IPS-NIHi11 (cell line): ENCODE data around the gene OTOP1.
A peak's percentile ranks its signal among the peaks of the same experiment; 100 is the strongest.
"Not testable (repeated sequence)": the region's sequence is repeated elsewhere in the genome, so short reads cannot be mapped to it uniquely, and the experiment has no call there.

Experiments used
- DNase-seq: peaks from one replicate; pipeline ENCODE4 v3.0.0; 2012; ENCODE audit warnings: mixed read lengths, low spot score

OTOP1 gene, protein sequence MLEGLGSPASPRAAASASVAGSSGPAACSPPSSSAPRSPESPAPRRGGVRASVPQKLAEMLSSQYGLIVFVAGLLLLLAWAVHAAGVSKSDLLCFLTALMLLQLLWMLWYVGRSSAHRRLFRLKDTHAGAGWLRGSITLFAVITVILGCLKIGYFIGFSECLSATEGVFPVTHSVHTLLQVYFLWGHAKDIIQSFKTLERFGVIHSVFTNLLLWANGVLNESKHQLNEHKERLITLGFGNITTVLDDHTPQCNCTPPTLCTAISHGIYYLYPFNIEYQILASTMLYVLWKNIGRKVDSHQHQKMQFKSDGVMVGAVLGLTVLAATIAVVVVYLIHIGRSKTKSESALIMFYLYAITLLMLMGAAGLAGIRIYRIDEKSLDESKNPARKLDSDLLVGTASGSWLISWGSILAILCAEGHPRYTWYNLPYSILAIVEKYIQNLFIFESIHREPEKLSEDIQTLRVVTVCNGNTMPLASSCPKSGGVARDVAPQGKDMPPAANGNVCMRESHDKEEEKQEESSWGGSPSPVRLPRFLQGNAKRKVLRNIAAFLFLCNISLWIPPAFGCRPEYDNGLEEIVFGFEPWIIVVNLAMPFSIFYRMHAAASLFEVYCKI

DNA sequence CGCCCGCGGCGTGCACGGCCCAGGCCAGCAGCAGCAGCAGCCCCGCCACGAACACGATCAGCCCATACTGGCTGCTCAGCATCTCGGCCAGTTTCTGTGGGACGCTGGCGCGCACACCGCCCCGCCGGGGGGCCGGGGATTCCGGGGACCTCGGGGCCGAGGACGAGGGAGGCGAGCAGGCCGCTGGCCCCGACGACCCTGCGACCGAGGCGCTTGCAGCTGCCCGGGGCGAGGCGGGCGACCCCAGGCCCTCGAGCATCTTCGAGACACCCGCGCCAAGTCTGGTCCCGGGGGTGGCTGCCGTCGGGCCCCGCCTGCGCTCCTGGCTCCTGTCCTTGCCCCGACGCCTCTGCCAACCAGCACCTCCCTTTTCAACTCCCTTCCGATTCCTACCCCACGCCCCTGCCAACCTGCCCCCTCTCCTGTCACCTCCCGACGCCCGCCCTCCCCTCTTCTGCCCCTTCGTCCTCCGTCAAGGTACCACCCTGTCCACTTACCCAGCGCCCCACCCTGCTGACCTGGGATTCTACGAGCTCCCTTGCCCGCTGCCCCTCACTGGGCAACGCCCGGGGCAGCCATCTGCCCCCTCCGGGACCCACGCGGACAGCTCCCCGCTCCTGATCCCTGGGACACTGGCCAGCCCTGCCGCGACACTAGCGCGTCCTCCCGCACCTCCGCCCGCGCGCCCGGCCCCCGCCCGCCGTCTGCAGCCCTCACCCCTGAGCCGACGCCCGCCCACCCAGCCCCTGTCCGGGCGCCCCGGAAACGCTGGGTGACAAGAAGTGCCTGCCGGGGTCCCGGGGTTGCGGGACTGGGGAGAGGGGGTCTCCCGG is at the start of gene OTOP1:
TSS of gene OTOP1 (minus strand) at position 324 of the 833 bp plus-strand sequence. CDS start at position 259, 65 bp downstream.
- peak; percentile 41 for DNase-seq

DNA sequence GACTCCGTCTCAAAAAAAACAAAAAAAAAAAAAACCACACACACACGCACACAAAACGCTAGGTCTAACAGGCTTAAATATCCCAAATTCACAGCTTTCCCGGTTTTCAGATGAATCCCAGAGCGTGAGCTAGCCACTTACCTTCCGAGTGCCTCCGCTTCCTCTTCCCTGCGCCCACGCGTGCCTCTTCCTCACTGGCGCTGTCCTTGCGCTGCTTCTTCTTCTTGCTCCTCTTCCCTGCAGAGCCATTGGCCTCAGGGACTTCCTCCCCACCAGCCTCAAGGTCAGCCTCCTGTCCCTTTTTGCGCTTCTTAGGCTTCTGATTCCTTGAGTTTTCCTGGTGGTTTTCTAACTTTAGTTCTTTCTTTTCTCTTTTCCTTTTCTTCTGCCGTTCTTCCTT is 47.5 kb upstream of the OTOP1 start:
- no peak for DNase-seq

DNA sequence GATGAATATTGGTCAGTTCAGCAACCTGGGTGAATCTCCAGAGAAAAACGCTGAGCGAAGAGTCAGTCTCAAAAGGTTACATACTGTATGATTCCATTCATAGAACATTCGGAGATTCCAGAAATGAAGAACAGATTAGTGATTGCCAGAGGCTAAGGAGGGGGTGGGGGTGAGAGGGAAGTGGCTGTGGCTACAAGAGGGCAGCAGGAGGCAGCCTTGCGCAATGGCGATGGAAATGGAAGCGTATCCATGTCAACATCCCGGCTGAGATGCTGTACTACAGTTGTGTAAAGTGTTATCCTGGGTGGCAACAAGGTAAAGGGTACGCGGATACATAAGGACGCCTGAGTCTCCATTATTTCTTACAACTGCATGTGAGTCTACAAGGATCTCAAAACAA is 45.2 kb upstream of the OTOP1 start:
- DNase-seq: no peak

DNA sequence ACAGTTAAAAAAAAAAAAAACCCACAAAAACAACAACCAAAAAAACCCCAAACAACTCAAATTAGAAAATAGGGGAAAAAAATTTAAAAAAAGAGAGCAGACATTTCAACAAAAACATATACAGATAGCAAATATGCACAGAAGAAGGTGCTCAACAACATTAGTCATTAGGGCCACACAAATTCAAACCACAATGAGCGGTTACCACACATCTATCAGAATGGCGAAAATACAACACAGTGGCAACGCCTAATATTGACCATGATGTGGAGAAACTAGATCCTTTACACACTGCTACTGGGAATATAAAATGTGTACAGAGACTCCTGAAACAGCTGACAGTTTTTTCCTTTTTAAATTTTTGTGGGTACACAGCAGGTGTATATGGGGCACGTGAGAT is 43.8 kb upstream of the OTOP1 start:
- DNase-seq: no peak

DNA sequence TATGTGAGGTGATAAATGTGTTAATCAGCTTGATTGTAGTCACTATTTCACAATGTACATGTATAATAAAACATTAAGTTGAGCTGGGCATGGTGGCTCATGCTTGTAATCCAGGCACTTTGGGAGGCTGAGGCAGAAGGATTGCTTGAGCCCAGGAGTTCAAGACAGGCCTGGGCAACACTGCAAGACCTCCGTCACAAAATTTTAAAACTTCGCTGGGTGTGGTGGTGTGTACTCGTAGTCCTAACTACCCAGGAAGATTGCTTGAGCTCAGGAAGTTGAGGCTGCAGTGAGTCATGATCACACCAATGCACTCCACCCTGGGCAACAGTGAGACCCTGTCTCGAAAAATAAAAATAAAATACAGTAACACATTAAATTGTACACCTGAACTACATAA is 43.1 kb upstream of the OTOP1 start:
- DNase-seq: no peak

DNA sequence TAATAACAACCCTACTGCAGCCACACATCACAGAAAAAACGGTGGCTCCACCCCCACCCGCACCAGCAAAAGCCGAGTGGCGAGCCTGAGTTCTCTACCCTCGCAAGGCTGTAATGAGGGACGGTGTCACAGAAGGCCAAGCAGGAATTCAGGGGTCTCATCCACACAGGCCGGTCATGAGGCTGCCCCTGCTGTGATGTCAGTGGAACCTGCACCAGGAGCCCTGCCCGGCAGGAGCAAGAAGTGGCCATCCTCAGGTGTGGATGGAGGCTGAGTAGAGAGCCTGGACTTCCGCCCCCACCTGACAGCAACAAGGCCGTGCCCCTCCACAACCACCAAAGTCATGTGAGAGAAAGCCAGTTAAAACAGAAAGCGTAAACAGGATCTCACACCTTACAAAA is 42.6 kb upstream of the OTOP1 start:
- DNase-seq: no peak

DNA sequence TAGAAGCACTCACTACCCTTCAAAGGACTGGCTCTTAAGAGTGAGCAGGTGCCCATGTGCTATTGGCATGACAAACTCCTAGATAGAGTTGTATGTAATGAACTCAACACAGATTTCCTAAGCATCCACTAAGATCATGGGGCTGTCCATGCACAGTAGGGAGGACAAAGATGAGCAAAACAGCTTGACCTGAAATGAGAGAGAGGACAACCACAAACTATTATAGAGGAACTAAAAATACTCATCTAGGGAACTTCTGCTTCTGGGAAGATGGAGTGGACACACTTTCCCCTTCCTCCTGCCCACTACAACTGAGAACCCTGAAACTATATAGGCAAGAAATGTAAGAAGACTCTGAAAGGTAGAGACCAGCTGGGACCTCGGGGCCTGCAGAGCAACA is 42.0 kb upstream of the OTOP1 start:
- no peak for DNase-seq

DNA sequence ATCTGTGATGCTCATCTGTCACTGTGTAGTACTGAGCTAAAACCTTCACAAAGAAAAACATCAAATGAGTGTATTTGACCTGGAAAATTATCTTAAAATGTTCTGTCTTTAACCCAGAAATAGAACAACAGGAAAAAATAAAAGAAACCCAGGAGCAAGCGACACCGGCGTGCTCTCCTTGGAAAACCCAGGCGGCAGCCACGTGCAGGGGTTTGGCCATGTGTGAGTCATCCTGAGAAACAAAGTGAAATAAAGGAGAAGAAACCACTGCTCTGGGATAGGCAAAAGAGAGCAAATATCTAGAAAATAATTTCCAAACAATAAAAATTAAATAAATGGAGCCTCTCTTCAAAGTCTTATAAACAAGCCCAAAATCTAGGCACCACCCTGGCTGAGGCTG is 41.3 kb upstream of the OTOP1 start:
- no peak for DNase-seq

DNA sequence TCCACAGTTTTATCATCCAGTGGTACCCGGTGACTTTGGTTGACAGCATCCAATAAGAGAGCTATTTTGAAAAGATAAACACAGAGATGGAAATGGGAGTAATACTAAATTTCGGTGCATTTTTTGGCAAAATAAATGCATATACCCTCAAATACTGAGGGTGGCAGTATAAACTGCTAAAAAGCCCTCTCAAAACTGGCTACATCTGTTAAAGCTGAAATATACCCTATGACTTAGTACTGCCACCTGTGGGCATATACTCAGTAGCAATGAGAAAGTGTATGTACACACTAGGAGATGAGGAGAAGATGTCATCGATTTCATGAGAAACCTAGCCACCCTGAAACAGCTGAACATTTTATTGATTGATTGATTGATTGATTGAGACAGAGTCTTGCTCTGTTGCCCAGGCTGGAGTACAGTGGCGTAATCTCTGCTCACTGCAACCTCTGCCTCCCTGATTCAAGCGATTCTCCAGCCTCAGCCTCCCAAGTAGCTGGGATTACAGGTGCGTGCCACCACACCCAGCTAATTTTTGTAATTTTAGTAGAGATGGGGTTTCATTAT is 33.5 kb upstream of the OTOP1 start:
- peak; percentile 52 for DNase-seq

DNA sequence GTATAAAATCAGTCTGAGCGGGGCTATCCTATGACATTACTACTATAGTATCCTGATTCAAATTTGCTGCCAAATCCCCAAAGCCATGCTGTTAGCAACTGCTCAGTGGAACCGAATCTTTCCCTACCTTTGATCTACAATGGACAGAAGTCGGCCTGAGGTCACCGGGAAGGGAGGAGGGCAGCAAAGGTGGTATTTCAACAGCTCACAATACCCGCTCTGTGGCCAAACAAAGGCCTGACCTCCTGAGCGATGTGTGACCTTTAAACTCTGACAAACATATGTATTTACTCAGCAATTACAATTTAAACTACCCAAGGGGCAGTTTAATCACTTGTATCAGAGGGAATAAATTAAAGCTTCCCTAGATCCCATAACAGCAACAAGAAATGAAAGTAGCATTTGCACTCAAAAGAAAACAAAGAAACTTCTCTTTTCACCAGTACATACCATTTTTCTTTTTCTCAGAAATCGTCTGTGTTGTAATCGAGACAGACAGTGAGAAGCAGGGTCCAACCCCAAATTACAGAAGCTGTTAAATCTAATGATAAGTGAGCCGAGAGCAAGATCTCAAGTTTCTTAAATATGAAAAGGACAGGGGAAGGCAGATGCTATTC is 32.9 kb upstream of the OTOP1 start:
- DNase-seq: peak; percentile 41

DNA sequence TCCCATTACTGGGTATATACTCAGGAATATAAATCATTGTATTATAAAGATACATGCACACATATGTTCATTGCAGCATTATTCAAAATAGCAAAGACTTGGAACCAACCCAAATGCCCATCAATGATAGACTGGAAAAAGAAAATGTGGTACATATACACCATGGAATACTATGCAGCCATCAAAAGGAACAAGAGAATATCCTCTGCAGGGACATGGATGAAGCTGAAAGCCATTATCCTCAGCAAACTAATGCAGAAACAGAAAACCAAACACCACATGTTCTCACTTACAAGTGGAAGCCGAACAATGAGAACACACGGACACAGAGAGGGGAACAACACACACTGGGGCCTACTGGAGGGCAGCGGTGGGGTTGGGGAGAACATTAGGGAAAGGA is 31.0 kb upstream of the OTOP1 start:
- not testable (repeated sequence) for DNase-seq

DNA sequence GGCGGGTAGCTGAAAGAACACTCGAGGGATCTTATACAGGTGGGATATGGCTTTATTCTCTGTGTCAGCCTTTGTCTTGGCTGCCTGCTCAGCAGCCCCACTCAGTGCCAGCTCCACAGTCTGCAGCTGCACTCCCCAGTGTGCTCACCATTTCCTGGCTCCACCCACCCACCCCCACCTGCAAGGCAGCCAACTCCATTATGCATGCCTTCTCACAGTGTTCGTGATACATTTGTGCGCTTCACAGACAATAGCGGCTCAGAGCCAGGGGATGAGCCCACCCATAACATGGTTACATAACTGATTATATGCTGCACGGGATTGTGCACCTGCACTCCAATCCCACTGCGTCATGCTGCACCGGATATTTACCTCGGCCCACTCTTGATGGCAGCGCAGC is 30.1 kb upstream of the OTOP1 start:
- DNase-seq: peak; percentile 33

DNA sequence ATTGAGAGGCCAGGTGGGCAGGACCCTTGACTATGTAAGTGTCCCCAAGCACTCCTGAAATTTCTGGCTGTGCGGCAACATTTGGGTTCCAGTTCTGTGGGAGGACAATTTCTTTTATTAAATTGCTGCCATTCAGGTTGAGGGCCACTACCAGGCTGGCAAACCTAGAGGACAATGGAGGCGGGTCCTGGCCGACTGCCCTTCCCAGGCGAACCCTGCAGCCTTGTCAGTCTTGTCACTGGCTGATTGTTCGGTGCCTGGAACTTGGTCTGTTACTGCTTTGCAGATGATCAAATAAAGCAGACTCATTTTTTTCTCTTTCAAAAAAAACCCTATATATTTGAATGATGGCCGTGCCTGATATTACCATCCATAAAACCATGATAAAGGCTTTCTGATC is 27.9 kb upstream of the OTOP1 start:
- DNase-seq: no peak

DNA sequence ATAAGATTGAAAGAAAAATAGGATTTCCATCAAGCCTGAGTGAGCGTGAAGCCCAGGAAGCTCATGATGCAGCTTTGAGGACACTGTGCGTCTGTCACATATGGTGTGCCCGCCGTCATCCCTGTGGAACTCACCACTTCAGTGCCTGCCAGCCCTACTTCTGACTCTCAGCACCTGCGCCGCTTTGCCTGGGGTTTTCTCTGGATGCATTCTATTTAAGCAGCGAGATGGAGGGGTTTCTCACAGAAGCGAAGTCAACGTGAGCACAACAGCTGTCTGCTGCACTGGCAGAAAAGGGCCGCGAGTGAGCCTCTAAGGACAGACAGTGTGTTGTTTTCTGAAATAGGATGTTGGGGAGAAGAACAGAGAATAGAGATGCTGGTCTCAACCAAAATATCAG is 27.5 kb upstream of the OTOP1 start:
- no peak for DNase-seq

DNA sequence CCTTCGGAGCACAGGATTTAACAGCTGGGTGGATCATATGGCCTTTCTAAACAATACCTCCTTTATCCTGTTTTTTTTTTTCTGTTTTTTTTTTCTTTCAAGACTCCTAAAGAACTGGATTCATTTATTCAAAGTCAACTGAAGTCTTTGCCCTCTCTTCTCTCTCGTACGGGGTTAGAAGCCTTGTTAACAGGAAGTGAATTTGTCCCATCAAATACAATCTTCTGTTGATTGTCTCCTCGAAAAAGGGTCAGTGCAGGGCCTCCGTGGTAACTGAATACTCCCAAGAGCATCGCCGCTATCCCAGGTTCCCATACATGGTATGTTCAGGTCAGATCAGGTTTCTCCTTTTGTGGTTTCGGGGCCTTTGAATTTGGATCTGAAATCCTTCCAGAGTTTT is 23.1 kb upstream of the OTOP1 start:
- DNase-seq: no peak

DNA sequence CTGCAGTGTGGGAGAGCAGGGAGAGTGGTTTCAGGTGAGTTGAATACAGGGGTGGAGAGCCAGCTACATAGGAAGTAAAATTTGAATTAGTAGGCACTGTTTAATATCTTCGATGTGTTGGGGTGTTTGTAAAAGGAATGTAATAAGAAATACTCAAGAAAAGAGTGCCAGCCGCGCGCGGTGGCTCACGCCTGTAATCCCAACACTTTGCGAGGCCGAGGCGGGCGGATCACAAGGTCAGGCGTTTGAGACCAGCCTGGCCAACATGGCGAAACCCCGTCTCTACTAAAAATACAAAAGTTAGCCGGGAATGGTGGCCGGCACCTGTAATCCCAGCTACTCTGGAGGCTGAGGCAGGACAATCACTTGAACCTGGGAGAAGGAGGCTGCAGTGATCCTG is 22.6 kb upstream of the OTOP1 start:
- not testable (repeated sequence) for DNase-seq

DNA sequence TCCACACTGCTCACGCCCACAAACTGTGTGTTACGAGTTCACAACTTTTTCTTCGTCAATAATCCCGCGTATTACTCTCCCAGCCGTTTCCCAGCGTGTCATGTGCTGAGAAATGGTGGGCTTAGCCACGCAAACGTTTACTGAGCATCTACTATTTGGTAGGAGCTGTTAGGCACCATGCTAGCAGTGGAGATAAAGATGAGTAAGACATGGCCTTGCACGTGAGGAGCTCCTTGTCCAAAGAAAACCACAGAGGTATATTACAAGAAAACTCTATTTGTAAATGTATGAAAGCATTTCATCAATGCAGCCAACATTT is 22.1 kb upstream of the OTOP1 start:
- DNase-seq: no peak

DNA sequence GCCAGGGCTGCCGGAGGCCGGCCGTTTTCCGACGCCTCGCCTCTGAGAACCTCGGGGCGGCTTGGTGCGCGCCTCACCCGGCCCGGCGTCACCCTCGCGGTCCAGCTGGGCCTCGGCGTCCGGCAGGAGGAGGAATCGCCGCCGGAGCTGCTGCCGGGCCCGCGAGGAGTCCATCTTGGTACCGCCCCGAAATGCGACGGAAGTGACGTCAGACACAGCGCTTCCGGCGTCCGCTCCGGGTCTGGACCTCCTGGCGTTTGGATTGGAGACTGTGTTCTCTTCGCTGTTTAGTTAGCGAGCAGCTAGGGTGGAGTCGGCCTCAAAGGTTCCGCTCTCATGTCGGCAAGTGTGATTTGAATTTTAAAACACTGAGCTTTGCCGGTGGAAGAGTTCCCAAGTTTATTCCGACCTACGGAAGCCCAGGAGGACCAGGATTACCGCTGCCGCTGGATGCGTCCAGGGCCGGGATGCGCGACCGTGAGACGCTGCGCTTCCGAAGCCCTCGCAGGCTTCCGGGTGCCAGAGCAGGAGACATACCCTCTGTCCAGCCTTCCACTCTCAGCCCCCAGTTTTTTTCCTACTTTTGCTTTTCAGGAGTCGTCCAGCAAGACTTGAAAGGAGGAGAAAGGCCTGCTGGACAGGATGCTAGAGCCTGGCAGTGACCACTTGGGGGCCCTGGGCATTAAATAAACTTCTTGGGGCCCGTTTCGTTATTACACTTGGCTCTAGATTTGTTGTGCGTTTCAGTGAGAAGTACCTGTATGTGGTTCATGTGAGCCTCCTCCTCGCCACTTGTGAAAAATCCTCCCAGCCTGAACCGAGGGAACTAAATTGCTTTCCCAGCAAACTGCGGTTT is 21.5 kb upstream of the OTOP1 start, which contains the start of gene TMEM128:
TSS of gene TMEM128 (minus strand) at position 195 of the 856 bp plus-strand sequence. CDS start at position 174, 21 bp downstream.
- peak; percentile 98 for DNase-seq

DNA sequence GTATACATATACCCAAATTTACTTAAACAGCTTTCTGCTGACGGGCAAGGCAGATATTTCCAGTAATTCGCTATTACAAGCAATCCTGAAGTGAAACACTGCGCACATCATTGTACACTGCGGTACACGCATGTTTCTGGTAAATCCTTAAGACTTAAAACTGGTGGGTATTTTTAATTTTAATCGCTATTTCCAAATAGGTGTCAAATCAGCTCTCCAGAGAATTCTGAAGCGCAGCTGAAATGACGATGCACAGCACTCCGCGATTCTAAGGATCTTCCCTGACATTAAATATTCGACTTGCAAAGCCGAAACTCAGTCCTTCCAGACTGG is 20.9 kb upstream of the OTOP1 start:
- DNase-seq: no peak

DNA sequence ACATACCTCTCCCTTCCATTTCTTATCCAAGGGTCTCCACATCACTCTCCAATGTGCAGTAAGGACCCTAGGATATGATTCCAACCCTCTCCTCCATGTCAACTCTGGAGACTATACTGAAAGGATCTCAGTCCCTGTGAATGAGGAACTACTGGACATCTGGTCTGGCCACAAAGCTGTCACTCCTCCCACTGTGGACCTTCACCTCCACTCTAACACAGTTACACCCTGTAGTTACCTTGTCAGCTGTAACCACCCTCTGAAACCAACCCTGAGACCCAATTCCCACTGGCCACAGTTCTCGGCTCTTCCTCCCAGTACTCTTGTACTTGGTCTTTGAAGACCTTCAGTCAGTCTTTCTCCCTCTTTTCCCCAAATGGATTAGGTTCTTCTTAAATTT is 18.4 kb upstream of the OTOP1 start:
- no peak for DNase-seq

DNA sequence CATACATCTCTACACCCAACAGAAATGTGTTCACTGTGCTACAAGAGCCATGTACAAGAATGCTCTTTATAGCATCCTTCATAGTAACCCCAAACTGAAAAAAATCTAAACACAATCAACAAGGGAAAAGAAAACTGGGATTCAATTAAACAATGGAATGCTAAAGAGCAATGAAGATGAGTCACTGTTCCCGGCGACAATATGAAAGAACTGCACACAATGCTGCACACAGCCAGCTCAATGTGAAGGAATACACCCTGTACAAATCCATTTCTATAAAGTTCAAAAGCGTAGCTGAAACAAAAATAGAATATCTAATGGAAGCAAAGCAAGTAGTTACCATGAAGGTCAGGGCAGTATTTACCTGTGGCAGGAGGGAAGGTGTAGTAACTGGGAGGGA is 12.8 kb upstream of the OTOP1 start:
- not testable (repeated sequence) for DNase-seq
